Activated T-cell treated with anti-CD3 and anti-CD28 coated beads, Interleukin-2, amount 50 U/mL, for 48 hours (primary cell): ENCODE results near the gene PARVB.
A peak's percentile ranks its signal among the peaks of the same experiment; 100 is the strongest.
"Not testable (repeated sequence)": the region's sequence is repeated elsewhere in the genome, so short reads cannot be mapped to it uniquely, and the experiment has no call there.

Experiments
- DNase-seq, 2 experiments: peaks; one replicate each; pipeline ENCODE4 v3.0.0-alpha.2; 2020

Gene PARVB

GRCh38 chr22:43998679-43999264 is 25.3 kb upstream of the PARVB start:
- no peak for DNase-seq

GRCh38 chr22:43999378-43999777 is 24.7 kb upstream of the PARVB start:
- no peak for DNase-seq

- no peak for DNase-seq
These were observed 24.0 kb upstream of the PARVB start for GRCh38 chr22:44000123-44000522.

GRCh38 chr22:44001521-44001920 is 22.6 kb upstream of the PARVB start:
- no peak for DNase-seq

GRCh38 chr22:44002324-44002723 is 21.8 kb upstream of the PARVB start:
- DNase-seq = no peak

GRCh38 chr22:44002997-44003396 is 21.1 kb upstream of the PARVB start:
- DNase-seq = no peak

- DNase-seq = no peak
These were observed 20.5 kb upstream of the PARVB start for GRCh38 chr22:44003405-44004103.

GRCh38 chr22:44004104-44004460 is 20.0 kb upstream of the PARVB start:
- no peak for DNase-seq

GRCh38 chr22:44005524-44005923 is 18.6 kb upstream of the PARVB start:
- DNase-seq = no peak

- DNase-seq = no peak
These were observed 11.9 kb upstream of the PARVB start for GRCh38 chr22:44012162-44012561.

- no peak for DNase-seq
These were observed 11.5 kb upstream of the PARVB start for GRCh38 chr22:44012591-44012990.

GRCh38 chr22:44014241-44014640 is 9.9 kb upstream of the PARVB start:
- no peak for DNase-seq

- not testable (repeated sequence) for DNase-seq
These were observed 7.5 kb upstream of the PARVB start for GRCh38 chr22:44016586-44016985.

- DNase-seq = no peak
These were observed 5.5 kb upstream of the PARVB start for GRCh38 chr22:44018594-44018993.

GRCh38 chr22:44019416-44019815 is 4.7 kb upstream of the PARVB start:
- no peak for DNase-seq

- DNase-seq = no peak
These were observed 4.3 kb upstream of the PARVB start for GRCh38 chr22:44019846-44020245.

GRCh38 chr22:44020981-44021380 is 3.1 kb upstream of the PARVB start:
- no peak for DNase-seq

- peak; percentile 73 to 74 for DNase-seq
These were observed 456 bp upstream of the PARVB start for GRCh38 chr22:44023404-44024287.

- peak; percentile 22 to 29 for DNase-seq
These were observed 1.3 kb downstream of the PARVB start for GRCh38 chr22:44025171-44026065.

- DNase-seq = no peak
These were observed 2.0 kb downstream of the PARVB start for GRCh38 chr22:44026066-44026629.

- DNase-seq = peak; percentile 75 to 80
These were observed 2.8 kb downstream of the PARVB start for GRCh38 chr22:44026630-44027511.
